Mesodermal cell (in vitro differentiated cells): Measurements from ENCODE around the gene AZU1. TPM values are rescaled to one million over a fixed set of nuclear protein-coding genes. Genes with fewer than 3 reads are reported as not detected.

Source experiments
- H3K27ac ChIP-seq: 2 replicates; pipeline ENCODE4 v1.7.0; 2013; ENCODE audit warnings: mild to moderate bottlenecking, low read depth, low read length, moderate library complexity; ENCODE audit not compliant: severe bottlenecking
- H3K36me3 ChIP-seq: 2 replicates; pipeline ENCODE4 v1.7.1; 2013; ENCODE audit warnings: mild to moderate bottlenecking, low read length, moderate library complexity; ENCODE audit not compliant: control insufficient read depth, insufficient read depth
- H3K4me1 ChIP-seq: one replicate; pipeline ENCODE4 v1.7.1; 2013; ENCODE audit warnings: mild to moderate bottlenecking, low read length; ENCODE audit not compliant: insufficient read depth, control insufficient read depth, poor library complexity, severe bottlenecking
- H3K4me3 ChIP-seq: 2 replicates; pipeline ENCODE4 v1.7.0; 2013; ENCODE audit warnings: low read length, control low read depth, mild to moderate bottlenecking; ENCODE audit not compliant: insufficient read depth, poor library complexity, severe bottlenecking; ENCODE audit errors: extremely low read depth
- H3K9me3 ChIP-seq: 2 replicates; pipeline ENCODE4 v1.7.1; 2013; ENCODE audit warnings: mild to moderate bottlenecking, low read length, moderate library complexity; ENCODE audit not compliant: control insufficient read depth
- WGBS, 2 experiments: methylation state at CpG; one replicate each; pipeline ENCODE4 v1.1.5; 2013; ENCODE audit warnings: missing lambda C conversion rate in 2 of 2; ENCODE audit not compliant: insufficient coverage in 2 of 2; 5-methylcytosine and 5-hydroxymethylcytosine counted together
- polyA plus RNA-seq, 2 experiments: library from polyadenylated mRNA; stranded (reverse); fragments of 50-300 nt; gene quantifications; one replicate each; pipeline ENCODE4 v1.2.3, GENCODE V29; 2013

The AZU1 gene
- 1.1 TPM for polyA plus RNA-seq (2013, experiment 1 of 2)
- polyA plus RNA-seq (2013, experiment 2 of 2): 1.3 TPM

GRCh38 chr19:827710-828321 is at the start of gene AZU1:
Gene AZU1, plus strand, starts transcription at chr19:827837. Its CDS starts 10 bp downstream, at chr19:827847.
- Histone ChIP-seq H3K4me3 (no peak within 1 kb of the TSS), H3K4me1 (no peaks in the 10 kb centered on the region), H3K27ac (no peak within 1 kb of the TSS), H3K36me3 (no peaks in the 10 kb centered on the region), H3K9me3 (no peaks in the 10 kb centered on the region)
- WGBS, 2 experiments: 87 to 90% methylated on average over 18 to 33 of the region's 33 CpGs

- Histone ChIP-seq H3K27ac (no peak overlapping the region), H3K9me3 (no peaks in the 10 kb centered on the region), H3K4me1 (peaks cover 7% of the 10 kb centered on the region), H3K36me3 (no peaks in the 10 kb centered on the region), H3K4me3 (no peak overlapping the region)
- 87 to 89% methylated on average over 36 of the region's 36 CpGs for WGBS, 2 experiments
These were observed 48.6 kb upstream of the AZU1 start for GRCh38 chr19:778910-779653.

GRCh38 chr19:780935-781334 is 46.7 kb upstream of the AZU1 start:
- peaks cover 7% of the 10 kb centered on the region for H3K4me1 ChIP-seq
- no peak overlapping the region for H3K4me3 ChIP-seq
- no peaks in the 10 kb centered on the region for H3K36me3 ChIP-seq
- WGBS, 2 experiments: 93% methylated on average over 15 of the region's 15 CpGs
- no peak overlapping the region for H3K27ac ChIP-seq
- H3K9me3 ChIP-seq: no peaks in the 10 kb centered on the region

- Histone ChIP-seq H3K4me3 (peak overlapping the region; percentile 26), H3K4me1 (peaks cover 7% of the 10 kb centered on the region), H3K9me3 (no peaks in the 10 kb centered on the region), H3K36me3 (no peaks in the 10 kb centered on the region), H3K27ac (peak overlapping the region; percentile 95)
- WGBS, 2 experiments: 88% methylated on average over 12 to 13 of the region's 19 CpGs
These were observed 45.8 kb upstream of the AZU1 start for GRCh38 chr19:781800-782184.

- H3K27ac ChIP-seq: peak overlapping the region; percentile 95
- H3K4me1 ChIP-seq: peaks cover 7% of the 10 kb centered on the region
- peak overlapping the region; percentile 26 for H3K4me3 ChIP-seq
- H3K9me3 ChIP-seq: no peaks in the 10 kb centered on the region
- no peaks in the 10 kb centered on the region for H3K36me3 ChIP-seq
- WGBS, 2 experiments: 10 to 20% methylated on average over 14 to 25 of the region's 29 CpGs
These were observed 45.3 kb upstream of the AZU1 start for GRCh38 chr19:782185-782877.

GRCh38 chr19:782878-783668 is 44.6 kb upstream of the AZU1 start:
- WGBS, 2 experiments: 59 to 69% methylated on average over 23 to 27 of the region's 30 CpGs
- peak overlapping the region; percentile 95 for H3K27ac ChIP-seq
- H3K4me1 ChIP-seq: peaks cover 7% of the 10 kb centered on the region
- no peaks in the 10 kb centered on the region for H3K36me3 ChIP-seq
- H3K9me3 ChIP-seq: no peaks in the 10 kb centered on the region
- H3K4me3 ChIP-seq: peak overlapping the region; percentile 26

GRCh38 chr19:784541-784940 is 43.1 kb upstream of the AZU1 start:
- Histone ChIP-seq H3K4me3 (no peak overlapping the region), H3K36me3 (no peaks in the 10 kb centered on the region), H3K9me3 (no peaks in the 10 kb centered on the region), H3K27ac (no peak overlapping the region), H3K4me1 (peaks cover 20% of the 10 kb centered on the region)
- WGBS, 2 experiments: 92 to 93% methylated on average over 10 to 13 of the region's 13 CpGs

- peaks cover 28% of the 10 kb centered on the region for H3K4me1 ChIP-seq
- no peak overlapping the region for H3K4me3 ChIP-seq
- H3K27ac ChIP-seq: no peak overlapping the region
- WGBS, 2 experiments: 90 to 92% methylated on average over 15 to 16 of the region's 16 CpGs
- no peaks in the 10 kb centered on the region for H3K9me3 ChIP-seq
- H3K36me3 ChIP-seq: no peaks in the 10 kb centered on the region
These were observed 40.1 kb upstream of the AZU1 start for GRCh38 chr19:787536-787935.

GRCh38 chr19:788686-788982 is 39.0 kb upstream of the AZU1 start:
- H3K4me1 ChIP-seq: peaks cover 31% of the 10 kb centered on the region
- 81 to 84% methylated on average over 9 to 11 of the region's 11 CpGs for WGBS, 2 experiments
- no peak overlapping the region for H3K4me3 ChIP-seq
- peak overlapping the region; percentile 97 for H3K27ac ChIP-seq
- no peaks in the 10 kb centered on the region for H3K9me3 ChIP-seq
- H3K36me3 ChIP-seq: no peaks in the 10 kb centered on the region

GRCh38 chr19:788983-789700 is 38.5 kb upstream of the AZU1 start:
- peaks cover 31% of the 10 kb centered on the region for H3K4me1 ChIP-seq
- H3K36me3 ChIP-seq: no peaks in the 10 kb centered on the region
- WGBS, 2 experiments: 36 to 37% methylated on average over 29 to 30 of the region's 33 CpGs
- H3K27ac ChIP-seq: peak overlapping the region; percentile 97
- H3K4me3 ChIP-seq: no peak overlapping the region
- no peaks in the 10 kb centered on the region for H3K9me3 ChIP-seq
